Measurements from ENCODE around the gene CSTPP1.
"Not testable (repeated sequence)": the region's sequence is repeated elsewhere in the genome, so short reads cannot be mapped to it uniquely, and the experiment has no call there.

Gene CSTPP1

DNA sequence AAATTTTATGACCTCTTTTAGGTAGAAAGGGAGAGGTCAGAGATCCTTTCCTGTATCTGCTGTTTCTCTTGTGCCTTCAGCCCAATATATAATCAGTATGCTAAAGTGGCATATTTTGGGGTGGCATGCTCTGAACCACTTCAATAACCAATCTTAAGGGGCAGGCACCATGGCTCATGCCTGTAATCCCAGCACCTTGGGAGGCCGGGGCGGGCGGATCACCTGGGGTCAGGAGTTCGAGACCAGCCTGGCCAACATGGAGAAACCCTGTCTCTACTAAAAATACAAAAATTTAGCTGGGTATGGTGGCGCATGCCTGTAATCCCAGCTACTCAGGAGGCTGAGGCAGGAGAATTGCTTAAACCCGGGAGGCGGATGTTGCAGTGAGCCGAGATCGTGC, 261.6 kb downstream of the CSTPP1 start:
- H3K36me3 ChIP-seq (replicated peaks); H3K4me1 ChIP-seq; H3K4me3 ChIP-seq; H3K27me3 ChIP-seq (ENCODE audit: low read depth); in situ Hi-C loops (cut with MboI; ENCODE audit: low sequenced_read_pairs); DNase-seq (ENCODE audit: low spot score in 2 of 2); H3K9me3 ChIP-seq: not testable (repeated sequence)

DNA sequence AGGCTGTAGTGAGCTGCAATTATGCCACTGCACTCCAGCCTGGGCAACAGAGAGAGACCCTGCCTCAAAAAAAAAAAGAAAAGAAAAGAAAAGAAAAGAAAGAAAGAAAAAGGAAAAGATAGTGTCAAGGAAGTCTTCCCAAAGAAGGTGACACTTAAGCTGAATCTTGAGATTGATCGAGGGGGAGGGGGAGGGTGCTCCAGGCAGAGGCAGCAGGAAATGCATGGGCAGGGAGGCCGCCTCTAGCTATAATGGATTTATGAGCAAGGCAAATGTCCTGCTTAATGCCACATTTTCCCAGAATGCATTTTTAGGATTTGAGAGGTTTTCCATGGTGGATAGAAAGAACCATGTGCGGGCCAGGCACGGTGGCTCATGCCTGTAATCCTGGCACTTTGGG, 264.5 kb downstream of the CSTPP1 start:
- DNase-seq (ENCODE audit: low spot score in 2 of 2) = no peak
- Histone ChIP-seq H3K9me3 (no peaks in the 10 kb centered on the region), H3K27me3 (ENCODE audit: low read depth) (no peaks in the 10 kb centered on the region), H3K4me1 (no peaks in the 10 kb centered on the region; the same call in 1 of the 2 replicates), H3K36me3 (replicated peaks) (no peaks in the 10 kb centered on the region), H3K4me3 (no peak overlapping the region)
- in situ Hi-C loops (cut with MboI; ENCODE audit: low sequenced_read_pairs) = no loop called here

DNA sequence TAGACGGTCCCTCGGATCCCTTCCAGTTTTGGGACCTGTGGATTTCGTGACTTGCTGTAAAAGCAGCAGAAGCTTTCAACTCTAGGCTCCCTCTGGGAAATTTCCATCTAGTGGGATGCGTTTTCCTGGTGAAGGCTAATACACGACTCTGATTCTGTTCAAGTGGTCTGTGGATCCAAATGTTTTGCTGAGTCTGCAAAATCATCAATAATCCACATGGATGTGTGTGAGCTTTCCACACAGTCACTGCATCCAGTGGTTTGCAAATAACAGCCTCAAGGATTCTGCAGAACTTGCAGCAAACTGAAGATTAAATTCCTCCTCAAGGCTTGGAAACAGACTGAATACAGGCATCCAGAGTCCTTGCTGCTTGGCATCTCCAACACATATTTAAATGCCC, 266.0 kb downstream of the CSTPP1 start:
- Histone ChIP-seq H3K36me3 (replicated peaks) (no peaks in the 10 kb centered on the region), H3K27me3 (ENCODE audit: low read depth) (no peaks in the 10 kb centered on the region), H3K9me3 (no peaks in the 10 kb centered on the region), H3K4me3 (no peak overlapping the region), H3K4me1 (no peaks in the 10 kb centered on the region; the same call in 1 of the 2 replicates)
- no peak for DNase-seq (ENCODE audit: low spot score in 2 of 2)
- in situ Hi-C loops (cut with MboI; ENCODE audit: low sequenced_read_pairs) = no loop called here

DNA sequence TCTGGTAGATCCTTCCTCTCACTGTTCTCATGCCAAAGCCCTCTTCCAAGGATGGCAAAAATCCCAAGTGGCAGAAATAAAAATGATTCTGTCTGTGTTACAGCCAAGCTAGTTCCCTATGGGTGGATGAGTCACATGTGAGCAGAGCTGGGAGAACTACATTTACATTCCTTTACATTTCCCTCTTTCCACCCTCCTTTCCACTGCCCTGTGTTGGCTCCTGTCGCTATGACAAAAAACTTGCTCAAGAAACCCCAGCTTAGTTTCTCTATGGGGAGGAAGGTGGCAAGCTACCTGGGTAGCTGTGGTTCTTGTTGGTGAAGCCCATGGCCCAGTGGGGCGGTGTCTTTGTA, 268.1 kb downstream of the CSTPP1 start:
- Histone ChIP-seq H3K27me3 (ENCODE audit: low read depth) (no peaks in the 10 kb centered on the region), H3K36me3 (replicated peaks) (no peaks in the 10 kb centered on the region), H3K4me3 (no peak overlapping the region), H3K4me1 (no peaks in the 10 kb centered on the region; the same call in 1 of the 2 replicates), H3K9me3 (no peaks in the 10 kb centered on the region)
- in situ Hi-C loops (cut with MboI; ENCODE audit: low sequenced_read_pairs) = no loop called here
- no peak for DNase-seq (ENCODE audit: low spot score in 2 of 2)

DNA sequence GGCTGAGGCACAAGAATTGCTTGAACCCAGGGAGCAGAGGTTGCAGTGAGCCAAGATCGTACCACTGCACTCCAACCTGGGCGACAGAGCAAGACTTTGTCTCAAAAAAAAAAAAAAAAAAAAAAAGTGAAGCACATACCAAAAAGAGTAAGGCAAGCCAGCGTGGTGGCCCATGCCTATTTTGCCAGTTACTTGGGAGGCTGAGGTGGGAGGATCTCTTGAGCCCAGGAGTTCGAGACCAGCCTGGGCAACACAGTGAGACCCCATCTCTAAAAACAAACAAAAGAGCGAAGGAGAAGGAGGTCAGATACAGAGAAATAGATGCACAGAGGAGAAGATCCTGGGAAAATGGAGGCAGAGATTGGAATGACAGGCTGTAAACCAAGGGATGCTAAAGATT, 270.0 kb downstream of the CSTPP1 start:
- H3K9me3 ChIP-seq = not testable (repeated sequence)

DNA sequence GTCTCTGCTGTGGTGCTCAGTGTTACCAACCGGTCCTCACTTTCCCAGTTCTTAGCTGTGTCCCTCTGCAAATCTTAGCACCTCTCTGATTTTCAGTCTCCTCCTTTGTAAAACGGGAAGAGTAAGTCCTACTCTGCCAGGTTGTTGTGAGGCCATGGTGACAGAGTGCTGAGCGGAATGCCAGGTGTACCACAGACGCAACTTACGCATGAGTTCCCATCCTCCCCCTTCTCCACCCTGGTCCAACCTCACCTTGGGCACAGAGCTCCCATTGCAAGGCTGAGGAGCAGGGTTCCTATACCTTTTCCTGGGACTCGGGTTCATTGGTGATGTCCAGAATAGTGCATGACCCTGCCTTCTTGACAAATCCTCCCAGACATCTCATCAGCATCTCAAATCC, 270.9 kb downstream of the CSTPP1 start:
- Histone ChIP-seq H3K27me3 (ENCODE audit: low read depth) (no peaks in the 10 kb centered on the region), H3K4me1 (no peaks in the 10 kb centered on the region; the same call in 1 of the 2 replicates), H3K36me3 (replicated peaks) (no peaks in the 10 kb centered on the region), H3K4me3 (no peak overlapping the region), H3K9me3 (0 out of 2 replicates have a peak, but pooled peaks cover 2% of the 10 kb centered on the region)
- DNase-seq (ENCODE audit: low spot score in 2 of 2) = no peak
- in situ Hi-C loops (cut with MboI; ENCODE audit: low sequenced_read_pairs) = no loop called here

More for the DNA sequence above, 270.0 kb downstream of the CSTPP1 start:
- H3K36me3 ChIP-seq (replicated peaks); H3K27me3 ChIP-seq (ENCODE audit: low read depth); in situ Hi-C loops (cut with MboI; ENCODE audit: low sequenced_read_pairs); H3K4me1 ChIP-seq; H3K4me3 ChIP-seq; DNase-seq (ENCODE audit: low spot score in 2 of 2): not testable (repeated sequence)

DNA sequence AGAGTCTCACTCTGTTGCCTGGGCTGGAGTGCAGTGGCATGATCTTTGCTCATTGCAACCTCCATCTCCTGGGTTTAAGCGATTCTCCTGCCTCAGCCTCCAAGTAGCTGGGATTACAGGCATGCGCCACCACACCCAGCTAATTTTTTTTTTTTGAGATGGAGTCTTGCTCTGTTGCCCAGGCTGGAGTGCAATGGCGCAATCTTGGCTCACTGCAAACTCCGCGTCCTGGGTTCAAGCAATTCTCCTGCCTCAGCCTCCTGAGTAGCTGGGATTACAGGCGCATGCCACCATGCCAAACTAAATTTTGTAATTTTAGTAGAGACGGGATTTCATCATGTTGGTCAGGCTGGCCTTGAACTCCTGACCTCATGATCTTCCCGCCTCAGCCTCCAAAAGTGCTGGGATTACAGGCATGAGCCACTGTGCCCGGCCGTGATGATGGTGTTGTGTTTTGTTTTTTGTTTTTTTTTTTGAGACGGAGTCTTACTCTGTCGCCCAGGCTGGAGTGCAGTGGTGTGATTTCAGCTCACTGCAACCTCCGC, 271.5 kb downstream of the CSTPP1 start:
- H3K4me1 ChIP-seq; in situ Hi-C loops (cut with MboI; ENCODE audit: low sequenced_read_pairs); H3K36me3 ChIP-seq (replicated peaks); H3K27me3 ChIP-seq (ENCODE audit: low read depth); H3K9me3 ChIP-seq; H3K4me3 ChIP-seq; DNase-seq (ENCODE audit: low spot score in 2 of 2): not testable (repeated sequence)

DNA sequence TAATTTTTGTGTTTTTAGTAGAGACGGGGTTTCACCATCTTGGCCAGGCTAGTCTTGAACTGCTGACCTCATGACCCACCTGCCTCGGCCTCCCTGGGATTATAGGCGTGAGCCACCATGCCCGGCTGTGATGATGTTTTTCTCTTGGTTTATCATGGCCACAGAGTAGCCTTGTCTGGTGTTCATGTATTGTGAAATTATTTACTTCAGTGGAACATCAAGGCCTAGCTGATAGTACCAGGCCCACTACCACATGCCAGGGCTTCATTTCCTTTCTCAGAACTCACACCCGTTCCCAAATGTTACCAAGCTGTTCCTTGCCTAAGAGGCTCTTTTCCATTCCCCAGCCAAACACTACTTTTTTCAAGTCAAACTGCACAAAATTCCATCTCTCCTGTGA, 272.1 kb downstream of the CSTPP1 start:
- DNase-seq (ENCODE audit: low spot score in 2 of 2) = no peak
- no peaks in the 10 kb centered on the region for H3K27me3 ChIP-seq (ENCODE audit: low read depth)
- no peaks in the 10 kb centered on the region; the same call in 1 of the 2 replicates for H3K4me1 ChIP-seq
- H3K9me3 ChIP-seq = 0 out of 2 replicates have a peak, but pooled peaks cover 2% of the 10 kb centered on the region
- no peaks in the 10 kb centered on the region for H3K36me3 ChIP-seq (replicated peaks)
- in situ Hi-C loops (cut with MboI; ENCODE audit: low sequenced_read_pairs) = no loop called here
- H3K4me3 ChIP-seq = no peak overlapping the region

All from HAP-1 (cell line).